DOHH2 (cell line): Measurements from ENCODE around the gene IAPP.

Experiments
- H3F3A ChIP-seq: fragments of 200-600 bp; sonication (generic), shearing (Covaris generic); 2 replicates; pipeline ENCODE4 v1.6.0; 2016; ENCODE audit warnings: antibody characterized with exemption, mild to moderate bottlenecking; ENCODE audit not compliant: control insufficient read depth, insufficient read depth
- H3K27ac ChIP-seq: fragments of 200-600 bp; sonication (generic); 2 replicates; pipeline ENCODE4 v1.5.1; 2014; ENCODE audit warnings: low read depth, mild to moderate bottlenecking, low read length, moderate library complexity
- H3K27me3 ChIP-seq: fragments of 200-600 bp; sonication (generic); 2 replicates; pipeline ENCODE4 v1.6.1; 2014; ENCODE audit warnings: mild to moderate bottlenecking, low read length, mixed read lengths; ENCODE audit not compliant: control insufficient read depth
- H3K36me3 ChIP-seq: fragments of 200-600 bp; sonication (generic); 2 replicates; pipeline ENCODE4 v1.6.1; 2014; ENCODE audit warnings: mild to moderate bottlenecking, low read length, moderate library complexity, mixed read lengths; ENCODE audit not compliant: control insufficient read depth
- H3K4me1 ChIP-seq: fragments of 200-600 bp; sonication (generic); 2 replicates; pipeline ENCODE4 v1.6.1; 2014; ENCODE audit warnings: mild to moderate bottlenecking, low read length, mixed read lengths; ENCODE audit not compliant: control insufficient read depth
- H3K4me2 ChIP-seq: fragments of 200-600 bp; sonication (generic); 2 replicates; pipeline ENCODE4 v1.6.0; 2014; ENCODE audit warnings: mild to moderate bottlenecking, low read length, moderate library complexity
- H3K4me3 ChIP-seq: fragments of 200-600 bp; sonication (generic); 2 replicates; pipeline ENCODE4 v1.5.1; 2014; ENCODE audit warnings: mild to moderate bottlenecking, low read length, mixed read lengths
- H3K79me2 ChIP-seq: fragments of 200-600 bp; sonication (generic); 2 replicates; pipeline ENCODE4 v1.6.1; 2014; ENCODE audit warnings: mild to moderate bottlenecking, low read length, mixed read lengths; ENCODE audit not compliant: control insufficient read depth
- H3K9me2 ChIP-seq: fragments of 200-600 bp; sonication (generic); replicated peaks from 2 replicates; pipeline ENCODE4 v1.6.1; 2014; ENCODE audit warnings: mild to moderate bottlenecking, low read length, mixed read lengths; ENCODE audit not compliant: control insufficient read depth
- H3K9me3 ChIP-seq: fragments of 200-600 bp; sonication (generic); 2 replicates; pipeline ENCODE4 v1.6.1; 2014; ENCODE audit warnings: antibody characterized with exemption, low read length, mixed read lengths; ENCODE audit not compliant: control insufficient read depth, insufficient read depth
- H4K20me1 ChIP-seq: fragments of 200-600 bp; sonication (generic); 2 replicates; pipeline ENCODE4 v1.6.0; 2014; ENCODE audit warnings: low read depth, mild to moderate bottlenecking, antibody characterized with exemption, low read length, moderate library complexity; ENCODE audit not compliant: control insufficient read depth, insufficient read depth
- CTCF ChIP-seq: fragments of 200-600 bp; sonication (generic); IDR thresholded peaks from one replicate; pipeline ENCODE4 v1.5.1; 2014; ENCODE audit warnings: antibody characterized with exemption, mild to moderate bottlenecking, low read depth, low read length; ENCODE audit not compliant: poor library complexity, severe bottlenecking
- EZH2phosphoT487 ChIP-seq: fragments of 200-600 bp; sonication (generic); IDR thresholded peaks from 2 replicates; pipeline ENCODE4 v1.6.1; 2017; ENCODE audit warnings: borderline replicate concordance, mild to moderate bottlenecking, antibody characterized with exemption, low read length, moderate library complexity, mixed read lengths

IAPP gene

GRCh38 chr12:21337453-21337852 is 35.2 kb upstream of the IAPP start:
- no peaks in the 10 kb centered on the region for H3K4me1 ChIP-seq
- H3K9me2 ChIP-seq, result no peaks in the 10 kb centered on the region
- no peaks in the 10 kb centered on the region for H3K36me3 ChIP-seq
- no peaks in the 10 kb centered on the region for H4K20me1 ChIP-seq
- H3K79me2 ChIP-seq, result no peaks in the 10 kb centered on the region
- TF ChIP-seq CTCF (no peak), EZH2phosphoT487 (no peak)
- no peak overlapping the region for H3K4me3 ChIP-seq
- H3K4me2 ChIP-seq, result no peak overlapping the region
- H3K27me3 ChIP-seq, result no peaks in the 10 kb centered on the region
- H3K9me3 ChIP-seq, result no peaks in the 10 kb centered on the region
- H3K27ac ChIP-seq, result no peak overlapping the region
- no peaks in the 10 kb centered on the region for H3F3A ChIP-seq

DNA sequence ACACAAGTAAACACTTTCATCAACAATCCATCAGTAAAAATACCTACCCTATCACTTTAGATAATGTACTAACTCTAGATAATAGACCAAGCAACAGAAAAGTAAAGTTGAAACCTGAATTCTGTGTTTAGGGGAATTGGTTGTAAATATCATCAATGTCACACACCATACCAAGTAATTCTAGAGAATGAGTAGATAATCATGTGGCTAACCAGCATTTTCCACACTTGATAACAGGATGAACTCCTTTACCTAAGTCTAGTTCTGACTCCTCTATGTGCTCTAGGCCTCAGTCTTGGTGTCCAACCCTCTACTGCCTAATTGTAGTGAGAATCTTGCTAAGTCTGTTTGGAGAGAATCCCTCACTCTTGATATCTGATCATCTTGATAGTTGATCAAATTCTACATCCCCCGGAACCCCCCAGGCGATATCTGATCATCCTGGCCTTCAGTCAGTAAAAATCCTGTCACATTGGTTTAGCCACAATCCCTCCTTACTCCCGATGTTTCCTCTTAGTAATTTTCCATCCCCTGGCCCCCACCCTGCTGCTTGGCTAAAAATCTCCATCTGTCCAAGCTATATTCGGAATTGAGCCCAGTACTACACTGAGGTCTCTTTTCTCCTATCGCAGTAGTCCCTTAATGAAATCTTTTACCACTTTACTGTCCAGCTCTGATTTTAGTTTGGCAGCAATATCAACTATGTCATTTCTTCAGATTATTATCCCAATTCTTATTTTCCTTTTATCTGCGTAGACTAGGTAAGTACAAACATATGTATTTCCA is 34.5 kb upstream of the IAPP start:
- Histone ChIP-seq H4K20me1 (no peaks in the 10 kb centered on the region), H3K4me1 (no peaks in the 10 kb centered on the region), H3K4me2 (no peak overlapping the region), H3F3A (no peaks in the 10 kb centered on the region), H3K4me3 (no peak overlapping the region), H3K27ac (no peak overlapping the region), H3K27me3 (no peaks in the 10 kb centered on the region), H3K9me2 (no peaks in the 10 kb centered on the region), H3K9me3 (no peaks in the 10 kb centered on the region), H3K79me2 (no peaks in the 10 kb centered on the region), H3K36me3 (no peaks in the 10 kb centered on the region)
- TF ChIP-seq CTCF, result no peak
- no peak for TF ChIP-seq EZH2phosphoT487

- Histone ChIP-seq H3K9me3 (no peaks in the 10 kb centered on the region), H3K4me3 (no peak overlapping the region), H3K9me2 (no peaks in the 10 kb centered on the region), H3K4me1 (no peaks in the 10 kb centered on the region), H3F3A (no peaks in the 10 kb centered on the region), H3K4me2 (no peak overlapping the region), H3K36me3 (no peaks in the 10 kb centered on the region), H4K20me1 (no peaks in the 10 kb centered on the region), H3K79me2 (no peaks in the 10 kb centered on the region), H3K27me3 (peaks cover 2% of the 10 kb centered on the region; the same call in 1 of the 2 replicates), H3K27ac (no peak overlapping the region)
- TF ChIP-seq EZH2phosphoT487 (no peak), CTCF (no peak)
Measured at GRCh38 chr12:21339921-21340320, 32.8 kb upstream of the IAPP start.
